ENCODE measurements around the gene TGM1.

The TGM1 gene

GRCh38 chr14:24274101-24274543 lies 11.1 kb upstream of the TGM1 start:
- Histone ChIP-seq H3K79me2 (ENCODE audit: control insufficient read depth, insufficient read depth, low read length) (no peaks in the 10 kb centered on the region), H3K4me3 (ENCODE audit: low read length) (no peak overlapping the region), H3K23ac (ENCODE audit: low read length) (no peak overlapping the region), H3K18ac (ENCODE audit: low read length) (no peak overlapping the region), H3K56ac (ENCODE audit: low read length) (no peak overlapping the region), H3K4me1 (ENCODE audit: control insufficient read depth, low read depth, low read length) (no peaks in the 10 kb centered on the region), H2AK5ac (ENCODE audit: low read length) (no peak overlapping the region), H4K8ac (ENCODE audit: low read depth, low read length) (no peak overlapping the region), H2BK5ac (ENCODE audit: low read length) (no peak overlapping the region), H3K4ac (ENCODE audit: low read depth, low read length) (no peak overlapping the region), H4K5ac (ENCODE audit: low read length) (no peak overlapping the region), H3K27ac (ENCODE audit: low read depth, low read length) (no peak overlapping the region), H2BK120ac (ENCODE audit: low read depth, low read length) (no peak overlapping the region), H3K4me2 (ENCODE audit: low read length) (no peak overlapping the region), H3K9ac (ENCODE audit: low read length) (no peak overlapping the region), H3K27me3 (ENCODE audit: insufficient read depth, low read length, poor library complexity) (no peaks in the 10 kb centered on the region), H2BK15ac (replicated peaks; ENCODE audit: low read depth) (no peak overlapping the region), H3K36me3 (ENCODE audit: control insufficient read depth, insufficient read depth, low read length) (no peaks in the 10 kb centered on the region), H3K79me1 (ENCODE audit: low read length) (no peaks in the 10 kb centered on the region)
- peak; percentile 23 for DNase-seq
- no CpG with 5 or more reads among the region's 3 CpGs for WGBS (ENCODE audit: extremely low coverage, insufficient coverage, low lambda C conversion rate)

DNA sequence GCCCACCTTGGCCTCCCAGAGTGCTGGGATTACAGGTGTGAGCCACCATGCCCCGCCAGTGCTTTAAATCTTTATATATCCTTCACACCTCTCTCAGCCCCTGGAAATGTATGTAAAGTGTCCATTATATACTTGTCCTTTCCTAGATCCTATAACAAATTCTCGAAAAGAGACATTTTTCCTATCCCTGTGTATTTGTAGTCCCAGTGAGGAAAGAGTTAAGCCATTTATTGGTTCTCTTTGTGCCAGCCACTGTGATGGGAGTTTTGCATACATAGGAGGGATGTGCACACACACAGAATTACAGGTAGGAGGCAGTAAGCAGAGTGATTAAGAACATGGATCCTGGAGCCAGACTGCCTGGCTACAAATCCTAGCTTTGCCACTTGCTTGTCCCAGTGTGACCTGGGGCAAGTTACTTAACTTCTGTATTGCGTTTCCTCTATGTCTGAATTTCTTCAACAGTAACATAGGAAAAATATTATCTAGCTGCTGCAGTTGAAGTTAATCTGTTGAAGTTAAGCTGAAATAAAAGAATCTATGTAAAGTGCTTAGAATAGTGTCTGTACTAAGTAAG lies 10.5 kb upstream of the TGM1 start:
- no peaks in the 10 kb centered on the region for H3K36me3 ChIP-seq (ENCODE audit: control insufficient read depth, insufficient read depth, low read length)
- no peaks in the 10 kb centered on the region for H3K27me3 ChIP-seq (ENCODE audit: insufficient read depth, low read length, poor library complexity)
- DNase-seq = peak; percentile 29
- H3K79me1 ChIP-seq (ENCODE audit: low read length) = no peaks in the 10 kb centered on the region
- no peak overlapping the region for H2BK15ac ChIP-seq (replicated peaks; ENCODE audit: low read depth)
- no peak overlapping the region for H3K56ac ChIP-seq (ENCODE audit: low read length)
- H3K4me2 ChIP-seq (ENCODE audit: low read length) = no peak overlapping the region
- H4K8ac ChIP-seq (ENCODE audit: low read depth, low read length) = no peak overlapping the region
- no peak overlapping the region for H3K4me3 ChIP-seq (ENCODE audit: low read length)
- no peak overlapping the region for H3K9ac ChIP-seq (ENCODE audit: low read length)
- H2BK5ac ChIP-seq (ENCODE audit: low read length) = no peak overlapping the region
- H3K79me2 ChIP-seq (ENCODE audit: control insufficient read depth, insufficient read depth, low read length) = no peaks in the 10 kb centered on the region
- no peak overlapping the region for H4K5ac ChIP-seq (ENCODE audit: low read length)
- no peak overlapping the region for H3K23ac ChIP-seq (ENCODE audit: low read length)
- H3K4me1 ChIP-seq (ENCODE audit: control insufficient read depth, low read depth, low read length) = no peaks in the 10 kb centered on the region
- H2AK5ac ChIP-seq (ENCODE audit: low read length) = no peak overlapping the region
- H3K18ac ChIP-seq (ENCODE audit: low read length) = no peak overlapping the region
- no peak overlapping the region for H3K27ac ChIP-seq (ENCODE audit: low read depth, low read length)
- no peak overlapping the region for H3K4ac ChIP-seq (ENCODE audit: low read depth, low read length)
- no CpG with 5 or more reads among the region's 3 CpGs for WGBS (ENCODE audit: extremely low coverage, insufficient coverage, low lambda C conversion rate)
- H2BK120ac ChIP-seq (ENCODE audit: low read depth, low read length) = no peak overlapping the region

DNA sequence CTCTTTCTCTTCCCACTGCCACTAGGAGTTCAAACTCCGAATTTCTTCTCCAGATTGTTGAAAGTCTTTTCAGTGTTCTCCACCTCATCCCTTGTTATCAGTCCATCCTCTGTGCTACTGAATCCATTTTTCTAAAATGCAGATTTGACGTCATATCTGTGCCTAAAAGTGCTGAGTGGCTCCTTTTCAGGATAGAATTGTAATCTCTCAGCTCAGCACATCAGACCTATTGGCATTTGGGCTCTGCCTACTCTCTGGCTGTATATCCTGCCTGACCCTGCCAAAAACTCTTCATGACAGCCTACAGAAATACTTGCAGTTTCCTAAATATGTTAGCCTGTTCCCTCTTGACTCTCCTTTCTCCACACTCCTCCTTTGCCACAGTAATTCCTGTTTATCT lies 9.5 kb upstream of the TGM1 start:
- no peak overlapping the region for H3K4me2 ChIP-seq (ENCODE audit: low read length)
- no peak for DNase-seq
- no CpG with 5 or more reads among the region's 2 CpGs for WGBS (ENCODE audit: extremely low coverage, insufficient coverage, low lambda C conversion rate)
- H3K56ac ChIP-seq (ENCODE audit: low read length) = no peak overlapping the region
- no peak overlapping the region for H3K9ac ChIP-seq (ENCODE audit: low read length)
- H2AK5ac ChIP-seq (ENCODE audit: low read length) = no peak overlapping the region
- H3K23ac ChIP-seq (ENCODE audit: low read length) = no peak overlapping the region
- no peak overlapping the region for H2BK5ac ChIP-seq (ENCODE audit: low read length)
- H2BK15ac ChIP-seq (replicated peaks; ENCODE audit: low read depth) = no peak overlapping the region
- no peak overlapping the region for H3K18ac ChIP-seq (ENCODE audit: low read length)
- no peak overlapping the region for H3K27ac ChIP-seq (ENCODE audit: low read depth, low read length)
- H3K4ac ChIP-seq (ENCODE audit: low read depth, low read length) = no peak overlapping the region
- no peak overlapping the region for H4K5ac ChIP-seq (ENCODE audit: low read length)
- no peak overlapping the region for H3K4me3 ChIP-seq (ENCODE audit: low read length)
- no peaks in the 10 kb centered on the region for H3K36me3 ChIP-seq (ENCODE audit: control insufficient read depth, insufficient read depth, low read length)
- H3K79me1 ChIP-seq (ENCODE audit: low read length) = no peaks in the 10 kb centered on the region
- no peaks in the 10 kb centered on the region for H3K79me2 ChIP-seq (ENCODE audit: control insufficient read depth, insufficient read depth, low read length)
- no peaks in the 10 kb centered on the region for H3K27me3 ChIP-seq (ENCODE audit: insufficient read depth, low read length, poor library complexity)
- no peak overlapping the region for H2BK120ac ChIP-seq (ENCODE audit: low read depth, low read length)
- H3K4me1 ChIP-seq (ENCODE audit: control insufficient read depth, low read depth, low read length) = no peaks in the 10 kb centered on the region
- H4K8ac ChIP-seq (ENCODE audit: low read depth, low read length) = no peak overlapping the region

DNA sequence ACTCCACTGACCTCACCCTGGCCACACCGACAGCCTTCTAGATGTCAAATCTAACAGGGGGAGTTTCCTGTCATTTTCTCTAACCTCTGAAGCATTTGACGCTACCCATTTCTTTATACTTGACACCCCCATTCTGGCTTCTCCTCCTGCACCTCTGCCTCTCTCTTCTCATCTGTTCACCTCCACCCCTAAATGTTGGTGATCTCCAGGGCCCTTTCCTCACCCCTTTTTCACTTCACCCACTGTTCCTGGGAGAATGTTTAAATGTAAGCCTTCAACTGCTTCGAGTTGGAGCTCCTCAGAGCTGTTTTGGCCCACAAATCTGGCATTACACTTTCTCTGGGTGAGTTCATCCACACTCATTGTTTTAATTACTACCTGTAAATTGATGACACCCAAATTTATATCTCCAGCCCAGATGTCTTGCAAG lies 8.9 kb upstream of the TGM1 start:
- H3K79me1 ChIP-seq (ENCODE audit: low read length) = no peaks in the 10 kb centered on the region
- no peak overlapping the region for H2BK120ac ChIP-seq (ENCODE audit: low read depth, low read length)
- no peak overlapping the region for H2BK15ac ChIP-seq (replicated peaks; ENCODE audit: low read depth)
- H2BK5ac ChIP-seq (ENCODE audit: low read length) = no peak overlapping the region
- no peak overlapping the region for H4K5ac ChIP-seq (ENCODE audit: low read length)
- H3K27ac ChIP-seq (ENCODE audit: low read depth, low read length) = no peak overlapping the region
- H3K18ac ChIP-seq (ENCODE audit: low read length) = no peak overlapping the region
- H3K9ac ChIP-seq (ENCODE audit: low read length) = peak overlapping the region; percentile 63
- H2AK5ac ChIP-seq (ENCODE audit: low read length) = no peak overlapping the region
- WGBS (ENCODE audit: extremely low coverage, insufficient coverage, low lambda C conversion rate) = no CpG with 5 or more reads among the region's 3 CpGs
- no peaks in the 10 kb centered on the region for H3K36me3 ChIP-seq (ENCODE audit: control insufficient read depth, insufficient read depth, low read length)
- peak overlapping the region; percentile 60 for H3K4me3 ChIP-seq (ENCODE audit: low read length)
- no peak overlapping the region for H3K4ac ChIP-seq (ENCODE audit: low read depth, low read length)
- H3K23ac ChIP-seq (ENCODE audit: low read length) = no peak overlapping the region
- H3K27me3 ChIP-seq (ENCODE audit: insufficient read depth, low read length, poor library complexity) = no peaks in the 10 kb centered on the region
- no peaks in the 10 kb centered on the region for H3K4me1 ChIP-seq (ENCODE audit: control insufficient read depth, low read depth, low read length)
- no peak overlapping the region for H4K8ac ChIP-seq (ENCODE audit: low read depth, low read length)
- H3K79me2 ChIP-seq (ENCODE audit: control insufficient read depth, insufficient read depth, low read length) = no peaks in the 10 kb centered on the region
- peak overlapping the region; percentile 98 for H3K4me2 ChIP-seq (ENCODE audit: low read length)
- H3K56ac ChIP-seq (ENCODE audit: low read length) = peak overlapping the region; percentile 93
- no peak for DNase-seq

- no peak within 1 kb of the TSS for H3K23ac ChIP-seq (ENCODE audit: low read length)
- peak; percentile 95 for DNase-seq
- peak within 1 kb of the TSS; percentile 92 for H3K18ac ChIP-seq (ENCODE audit: low read length)
- H3K36me3 ChIP-seq (ENCODE audit: control insufficient read depth, insufficient read depth, low read length) = no peaks in the 10 kb centered on the region
- H2BK5ac ChIP-seq (ENCODE audit: low read length) = peak within 1 kb of the TSS; percentile 93
- H4K5ac ChIP-seq (ENCODE audit: low read length) = no peak within 1 kb of the TSS
- peak within 1 kb of the TSS; percentile 97 for H3K9ac ChIP-seq (ENCODE audit: low read length)
- no peaks in the 10 kb centered on the region for H3K4me1 ChIP-seq (ENCODE audit: control insufficient read depth, low read depth, low read length)
- H3K27me3 ChIP-seq (ENCODE audit: insufficient read depth, low read length, poor library complexity) = no peaks in the 10 kb centered on the region
- peak within 1 kb of the TSS; percentile 98 for H3K4me2 ChIP-seq (ENCODE audit: low read length)
- peak within 1 kb of the TSS; percentile 88 for H3K27ac ChIP-seq (ENCODE audit: low read depth, low read length)
- peak within 1 kb of the TSS; percentile 71 for H3K4me3 ChIP-seq (ENCODE audit: low read length)
- no peak within 1 kb of the TSS for H2AK5ac ChIP-seq (ENCODE audit: low read length)
- peak within 1 kb of the TSS; percentile 32 for H2BK120ac ChIP-seq (ENCODE audit: low read depth, low read length)
- peak within 1 kb of the TSS; percentile 99 for H3K56ac ChIP-seq (ENCODE audit: low read length)
- H2BK15ac ChIP-seq (replicated peaks; ENCODE audit: low read depth) = no peak within 1 kb of the TSS
- H4K8ac ChIP-seq (ENCODE audit: low read depth, low read length) = peak within 1 kb of the TSS; percentile 91
- H3K79me1 ChIP-seq (ENCODE audit: low read length) = no peaks in the 10 kb centered on the region
- no peaks in the 10 kb centered on the region for H3K79me2 ChIP-seq (ENCODE audit: control insufficient read depth, insufficient read depth, low read length)
- H3K4ac ChIP-seq (ENCODE audit: low read depth, low read length) = peak within 1 kb of the TSS; percentile 95
- no CpG with 5 or more reads among the region's 61 CpGs for WGBS (ENCODE audit: extremely low coverage, insufficient coverage, low lambda C conversion rate)
Measured at GRCh38 chr14:24271134-24271833, 8.3 kb upstream of the TGM1 start, which contains the start of gene RABGGTA. Gene RABGGTA, minus strand, starts transcription at chr14:24271597. Its CDS starts 482 bp downstream, at chr14:24271115.
